Measurements from ENCODE around the gene LAMA2. TPM values are rescaled to one million over a fixed set of nuclear protein-coding genes. Genes with fewer than 3 reads are reported as not detected.

Gene LAMA2
- total RNA-seq, 3 donors from 2014 or later = 116 to 293 (median 118) TPM

GRCh38 chr6:129331450-129332138, 448.7 kb downstream of the LAMA2 start:
- H3K4me3 ChIP-seq = no peak overlapping the region
- H3K27ac ChIP-seq = no peak overlapping the region
- H3K27me3 ChIP-seq = no peaks in the 10 kb centered on the region
- no peak for DNase-seq (ENCODE audit: low spot score in 2 of 2)
- no peaks in the 10 kb centered on the region for H3K9me3 ChIP-seq
- intact Hi-C loops (cut with DNase I; ENCODE audit: low total_unique reads) = loop anchor here (5.0 kb wide), 1 partner anchor 891 kb away; the partner anchor contains the start of gene SAMD3
- no peaks in the 10 kb centered on the region for H3K36me3 ChIP-seq
- TF ChIP-seq POLR2A (IDR thresholded peaks at IDR 0.05) (no peak), POLR2AphosphoS5 (IDR thresholded peaks at IDR 0.05) (no peak)
- TF ChIP-seq, protein P1, sequence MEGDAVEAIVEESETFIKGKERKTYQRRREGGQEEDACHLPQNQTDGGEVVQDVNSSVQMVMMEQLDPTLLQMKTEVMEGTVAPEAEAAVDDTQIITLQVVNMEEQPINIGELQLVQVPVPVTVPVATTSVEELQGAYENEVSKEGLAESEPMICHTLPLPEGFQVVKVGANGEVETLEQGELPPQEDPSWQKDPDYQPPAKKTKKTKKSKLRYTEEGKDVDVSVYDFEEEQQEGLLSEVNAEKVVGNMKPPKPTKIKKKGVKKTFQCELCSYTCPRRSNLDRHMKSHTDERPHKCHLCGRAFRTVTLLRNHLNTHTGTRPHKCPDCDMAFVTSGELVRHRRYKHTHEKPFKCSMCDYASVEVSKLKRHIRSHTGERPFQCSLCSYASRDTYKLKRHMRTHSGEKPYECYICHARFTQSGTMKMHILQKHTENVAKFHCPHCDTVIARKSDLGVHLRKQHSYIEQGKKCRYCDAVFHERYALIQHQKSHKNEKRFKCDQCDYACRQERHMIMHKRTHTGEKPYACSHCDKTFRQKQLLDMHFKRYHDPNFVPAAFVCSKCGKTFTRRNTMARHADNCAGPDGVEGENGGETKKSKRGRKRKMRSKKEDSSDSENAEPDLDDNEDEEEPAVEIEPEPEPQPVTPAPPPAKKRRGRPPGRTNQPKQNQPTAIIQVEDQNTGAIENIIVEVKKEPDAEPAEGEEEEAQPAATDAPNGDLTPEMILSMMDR (IDR thresholded peaks at IDR 0.05) = no peak
- H3K4me1 ChIP-seq = no peaks in the 10 kb centered on the region

DNA sequence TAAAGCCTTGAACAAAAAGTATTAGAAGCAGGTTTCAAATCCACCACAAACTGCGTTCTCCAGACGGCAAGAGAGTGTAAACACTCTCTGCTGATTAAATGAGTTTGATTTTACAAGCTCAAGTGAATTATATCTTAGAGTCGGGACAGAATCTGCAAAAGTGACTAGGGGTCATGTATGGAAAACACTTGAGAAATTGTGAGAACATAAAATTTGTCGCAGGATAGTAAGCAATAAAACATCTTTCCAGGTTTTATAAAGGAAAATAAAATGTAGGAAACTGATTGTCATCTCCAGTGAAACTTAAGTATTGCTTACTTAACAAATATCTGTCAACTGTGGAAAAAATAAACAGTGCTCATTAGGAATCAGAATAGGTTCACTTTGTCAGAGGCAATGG, 452.9 kb downstream of the LAMA2 start:
- no peak for DNase-seq (ENCODE audit: low spot score in 2 of 2)
- no peak overlapping the region for H3K27ac ChIP-seq
- H3K27me3 ChIP-seq = no peaks in the 10 kb centered on the region
- no peaks in the 10 kb centered on the region for H3K9me3 ChIP-seq
- H3K4me3 ChIP-seq = no peak overlapping the region
- no peaks in the 10 kb centered on the region for H3K36me3 ChIP-seq
- no peaks in the 10 kb centered on the region for H3K4me1 ChIP-seq
- intact Hi-C loops (cut with DNase I; ENCODE audit: low total_unique reads) = no loop called here
- TF ChIP-seq, protein P1 (IDR thresholded peaks at IDR 0.05) = no peak
- TF ChIP-seq POLR2AphosphoS5 (IDR thresholded peaks at IDR 0.05) (no peak), POLR2A (IDR thresholded peaks at IDR 0.05) (no peak)

DNA sequence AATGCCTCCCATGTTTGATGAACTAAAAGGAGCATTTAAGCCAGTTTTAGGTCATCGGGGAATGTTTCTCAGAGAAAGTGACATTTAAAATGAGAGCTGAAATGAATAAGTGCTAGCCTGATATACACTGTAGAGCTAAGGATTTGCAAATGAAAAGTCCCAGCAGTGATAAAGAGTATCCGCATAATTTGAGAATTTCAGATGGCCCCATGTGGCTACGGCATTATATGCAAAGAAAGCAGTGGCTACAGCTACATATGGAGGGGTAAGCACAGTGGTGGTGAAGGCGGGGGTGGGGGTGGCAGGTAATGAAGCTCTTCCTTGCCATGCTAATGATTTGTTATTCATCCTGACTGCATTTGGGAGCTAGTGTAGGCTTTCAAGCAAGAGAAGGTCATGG, 455.7 kb downstream of the LAMA2 start:
- TF ChIP-seq POLR2A (IDR thresholded peaks at IDR 0.05) = no peak
- TF ChIP-seq, protein P1 (IDR thresholded peaks at IDR 0.05) = no peak
- no peak overlapping the region for H3K27ac ChIP-seq
- no peak for DNase-seq (ENCODE audit: low spot score in 2 of 2)
- no peaks in the 10 kb centered on the region for H3K36me3 ChIP-seq
- H3K27me3 ChIP-seq = no peaks in the 10 kb centered on the region
- H3K4me3 ChIP-seq = no peak overlapping the region
- intact Hi-C loops (cut with DNase I; ENCODE audit: low total_unique reads) = no loop called here
- no peaks in the 10 kb centered on the region for H3K9me3 ChIP-seq
- no peaks in the 10 kb centered on the region for H3K4me1 ChIP-seq

DNA sequence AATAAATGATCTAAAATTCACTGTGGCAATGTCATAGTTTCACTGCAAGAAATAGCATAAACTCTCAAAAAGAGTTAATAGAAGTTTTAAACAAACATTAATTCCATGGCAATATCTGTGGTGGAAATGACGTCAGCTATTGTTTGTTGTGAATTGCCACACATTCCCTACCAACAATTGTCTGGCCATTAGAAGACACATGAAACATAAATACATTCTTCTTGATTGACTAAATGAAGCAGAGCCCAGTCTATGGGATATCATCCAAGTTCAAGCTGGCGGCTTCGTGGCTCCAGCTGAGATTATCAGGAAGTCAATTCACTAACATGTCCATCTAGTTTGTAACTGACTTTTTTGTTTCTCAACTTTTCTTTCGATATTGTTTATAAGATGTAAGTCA, 458.0 kb downstream of the LAMA2 start:
- H3K4me3 ChIP-seq = no peak overlapping the region
- no peak for DNase-seq (ENCODE audit: low spot score in 2 of 2)
- H3K27ac ChIP-seq = no peak overlapping the region
- H3K4me1 ChIP-seq = no peaks in the 10 kb centered on the region
- no peaks in the 10 kb centered on the region for H3K9me3 ChIP-seq
- no peaks in the 10 kb centered on the region for H3K36me3 ChIP-seq
- no peaks in the 10 kb centered on the region for H3K27me3 ChIP-seq
- TF ChIP-seq POLR2AphosphoS5 (IDR thresholded peaks at IDR 0.05) = no peak
- TF ChIP-seq, protein P1 (IDR thresholded peaks at IDR 0.05) = no peak
- no peak for TF ChIP-seq POLR2A (IDR thresholded peaks at IDR 0.05)
- intact Hi-C loops (cut with DNase I; ENCODE audit: low total_unique reads) = no loop called here

GRCh38 chr6:129342243-129342642, 459.3 kb downstream of the LAMA2 start:
- Histone ChIP-seq H3K27me3 (no peaks in the 10 kb centered on the region), H3K4me3 (no peak overlapping the region), H3K4me1 (no peaks in the 10 kb centered on the region), H3K9me3 (no peaks in the 10 kb centered on the region), H3K27ac (peak overlapping the region in 1 of 2 donors; percentile 15), H3K36me3 (no peaks in the 10 kb centered on the region)
- intact Hi-C loops (cut with DNase I; ENCODE audit: low total_unique reads) = no loop called here
- no peak for DNase-seq (ENCODE audit: low spot score in 2 of 2)
- TF ChIP-seq POLR2AphosphoS5 (IDR thresholded peaks at IDR 0.05) (peak in 2 of 3 donors; percentile 15 to 72), POLR2A (IDR thresholded peaks at IDR 0.05) (no peak)

Data from breast epithelium (tissue), 4 donors.